Measurements from ENCODE around the gene ELOA. TPM values are rescaled to one million over a fixed set of nuclear protein-coding genes. Genes with fewer than 3 reads are reported as not detected.

Gene ELOA
- total and polyA plus RNA-seq, 2 of the 13 experiments (the other 11 are each of a cell fraction or from before 2014, with no cell fraction given), result 14.2 to 28.5 TPM

GRCh38 chr1:23777979-23778814 is 34.9 kb downstream of the ELOA start, which contains the start of gene PITHD1 (continued):
- TF ChIP-seq ZNF281 (CRISPR knock-in tag; IDR thresholded peaks at IDR 0.05; ENCODE audit: borderline replicate concordance) (no peak), SUZ12 (IDR thresholded peaks at IDR 0.05; ENCODE audit: low read depth, low read length) (no peak), SMAD9 (CRISPR knock-in tag; IDR thresholded peaks at IDR 0.05) (no peak), ZNF17 (CRISPR knock-in tag; IDR thresholded peaks at IDR 0.05) (no peak), ZNF792 (CRISPR knock-in tag; IDR thresholded peaks at IDR 0.05) (peak; percentile 23; the same call in 1 of the 2 replicates), PLSCR1 (CRISPR knock-in tag; IDR thresholded peaks at IDR 0.05; ENCODE audit: borderline replicate concordance) (no peak), ZNF136 (CRISPR knock-in tag; IDR thresholded peaks at IDR 0.05; ENCODE audit: low read depth) (no peak), TCF12 (IDR thresholded peaks at IDR 0.05) (no peak), TCF12 (CRISPR knock-in tag; IDR thresholded peaks at IDR 0.05) (peak; percentile 33; the same call in 1 of the 2 replicates), ATF5 (CRISPR knock-in tag; IDR thresholded peaks at IDR 0.05; ENCODE audit: low read depth) (no peak), ZMYM4 (CRISPR knock-in tag; IDR thresholded peaks at IDR 0.05) (0 out of 2 replicates have a peak, but pooled peaks have one; percentile 13), ZBTB3 (CRISPR knock-in tag; IDR thresholded peaks at IDR 0.05; ENCODE audit: borderline replicate concordance, low read depth) (no peak), SETDB1 (CRISPR knock-in tag; IDR thresholded peaks at IDR 0.05; ENCODE audit: borderline replicate concordance) (no peak), FOSL2 (CRISPR knock-in tag; IDR thresholded peaks at IDR 0.05) (peak; percentile 22), ZBTB7A (CRISPR knock-in tag; IDR thresholded peaks at IDR 0.05) (no peak), ZBTB21 (CRISPR knock-in tag; IDR thresholded peaks at IDR 0.05) (no peak), MXD3 (CRISPR knock-in tag; IDR thresholded peaks at IDR 0.05) (no peak; the same call in 1 of the 2 replicates), ZFP41 (CRISPR knock-in tag; IDR thresholded peaks at IDR 0.05; ENCODE audit: borderline replicate concordance) (no peak), THAP11 (CRISPR knock-in tag; IDR thresholded peaks at IDR 0.05) (peak; percentile 78), STAT5B (CRISPR knock-in tag; IDR thresholded peaks at IDR 0.05) (no peak), ZNF598 (CRISPR knock-in tag; IDR thresholded peaks at IDR 0.05; ENCODE audit: borderline replicate concordance) (no peak), ZNF841 (CRISPR knock-in tag; IDR thresholded peaks at IDR 0.05; ENCODE audit: borderline replicate concordance) (no peak), ZNF616 (CRISPR knock-in tag; IDR thresholded peaks at IDR 0.05; ENCODE audit: low read depth) (peak; percentile 82; the same call in 1 of the 2 replicates)
- TF ChIP-seq, protein P1, sequence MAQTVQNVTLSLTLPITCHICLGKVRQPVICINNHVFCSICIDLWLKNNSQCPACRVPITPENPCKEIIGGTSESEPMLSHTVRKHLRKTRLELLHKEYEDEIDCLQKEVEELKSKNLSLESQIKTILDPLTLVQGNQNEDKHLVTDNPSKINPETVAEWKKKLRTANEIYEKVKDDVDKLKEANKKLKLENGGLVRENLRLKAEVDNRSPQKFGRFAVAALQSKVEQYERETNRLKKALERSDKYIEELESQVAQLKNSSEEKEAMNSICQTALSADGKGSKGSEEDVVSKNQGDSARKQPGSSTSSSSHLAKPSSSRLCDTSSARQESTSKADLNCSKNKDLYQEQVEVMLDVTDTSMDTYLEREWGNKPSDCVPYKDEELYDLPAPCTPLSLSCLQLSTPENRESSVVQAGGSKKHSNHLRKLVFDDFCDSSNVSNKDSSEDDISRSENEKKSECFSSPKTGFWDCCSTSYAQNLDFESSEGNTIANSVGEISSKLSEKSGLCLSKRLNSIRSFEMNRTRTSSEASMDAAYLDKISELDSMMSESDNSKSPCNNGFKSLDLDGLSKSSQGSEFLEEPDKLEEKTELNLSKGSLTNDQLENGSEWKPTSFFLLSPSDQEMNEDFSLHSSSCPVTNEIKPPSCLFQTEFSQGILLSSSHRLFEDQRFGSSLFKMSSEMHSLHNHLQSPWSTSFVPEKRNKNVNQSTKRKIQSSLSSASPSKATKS (CRISPR knock-in tag; IDR thresholded peaks at IDR 0.05), result 0 out of 2 replicates have a peak, but pooled peaks have one; percentile 49
